SU-DHL-6 (cell line): ENCODE data around the gene M6PR.
A peak's percentile ranks its signal among the peaks of the same experiment; 100 is the strongest.

Source experiments
- H2AFZ ChIP-seq: fragments of 200-600 bp; sonication (generic); 2 replicates; pipeline ENCODE4 v1.6.1; 2014; ENCODE audit warnings: low read depth, mild to moderate bottlenecking, moderate library complexity, mixed read lengths, antibody characterized with exemption, low read length; ENCODE audit not compliant: severe bottlenecking
- H3F3A ChIP-seq: fragments of 200-600 bp; shearing (Covaris generic); 2 replicates; pipeline ENCODE4 v1.6.0; 2016; ENCODE audit warnings: antibody characterized with exemption, mild to moderate bottlenecking; ENCODE audit not compliant: insufficient read depth
- H3K27ac ChIP-seq: fragments of 200-600 bp; sonication (generic); 2 replicates; pipeline ENCODE4 v1.5.1; 2016; ENCODE audit warnings: low read depth, mild to moderate bottlenecking, low read length, moderate library complexity, mixed read lengths
- H3K27me3 ChIP-seq: fragments of 200-600 bp; sonication (generic), shearing (Covaris generic); 2 replicates; pipeline ENCODE4 v1.6.0; 2014; ENCODE audit warnings: mild to moderate bottlenecking, low read length
- H3K36me3 ChIP-seq: fragments of 200-600 bp; sonication (generic); 2 replicates; pipeline ENCODE4 v1.6.1; 2014; ENCODE audit warnings: mild to moderate bottlenecking, low read length, mixed read lengths
- H3K4me2 ChIP-seq: fragments of 300-600, 200-600 bp; shearing (Covaris generic), sonication (generic); 2 replicates; pipeline ENCODE4 v1.6.0; 2014; ENCODE audit warnings: low read length, low read depth, mild to moderate bottlenecking; ENCODE audit not compliant: poor library complexity, severe bottlenecking
- H3K4me3 ChIP-seq: fragments of 200-600 bp; sonication (generic); 2 replicates; pipeline ENCODE4 v1.5.1; 2014; ENCODE audit warnings: antibody characterized with exemption, low read length, mild to moderate bottlenecking, mixed read lengths; ENCODE audit not compliant: insufficient read depth, poor library complexity, severe bottlenecking
- H3K79me2 ChIP-seq: fragments of 200-600 bp; sonication (generic); 2 replicates; pipeline ENCODE4 v1.6.1; 2014; ENCODE audit warnings: mild to moderate bottlenecking, low read length, moderate library complexity; ENCODE audit not compliant: insufficient read depth
- H3K9ac ChIP-seq: fragments of 200-600 bp; sonication (generic); 2 replicates; pipeline ENCODE4 v1.7.0; 2014; ENCODE audit warnings: mild to moderate bottlenecking, low read length
- H3K9me2 ChIP-seq: fragments of 200-600 bp; sonication (generic); replicated peaks from 2 replicates; pipeline ENCODE4 v1.6.1; 2014; ENCODE audit warnings: low read length; ENCODE audit not compliant: insufficient read depth
- H3K9me3 ChIP-seq: fragments of 200-600 bp; sonication (generic); 2 replicates; pipeline ENCODE4 v1.6.1; 2014; ENCODE audit warnings: low read length, mixed read lengths; ENCODE audit not compliant: insufficient read depth
- H4K20me1 ChIP-seq: fragments of 200-600 bp; sonication (generic); 2 replicates; pipeline ENCODE4 v1.6.1; 2014; ENCODE audit warnings: low read depth, mild to moderate bottlenecking, antibody characterized with exemption, low read length, moderate library complexity, mixed read lengths
- EZH2phosphoT487 ChIP-seq: fragments of 200-600 bp; sonication (generic), shearing (Covaris generic); conservative IDR thresholded peaks from 2 replicates; pipeline ENCODE4 v1.6.1; 2018; ENCODE audit warnings: mild to moderate bottlenecking, antibody characterized with exemption, low read length, moderate library complexity, mixed read lengths
- TF ChIP-seq, protein P1 (sequence below): fragments of 200-600 bp; sonication (generic); IDR thresholded peaks from one replicate; pipeline ENCODE4 v1.5.1; 2017; ENCODE audit warnings: antibody characterized with exemption, mild to moderate bottlenecking, low read length, moderate library complexity; ENCODE audit not compliant: insufficient read depth, poor library complexity, severe bottlenecking

The M6PR gene

DNA sequence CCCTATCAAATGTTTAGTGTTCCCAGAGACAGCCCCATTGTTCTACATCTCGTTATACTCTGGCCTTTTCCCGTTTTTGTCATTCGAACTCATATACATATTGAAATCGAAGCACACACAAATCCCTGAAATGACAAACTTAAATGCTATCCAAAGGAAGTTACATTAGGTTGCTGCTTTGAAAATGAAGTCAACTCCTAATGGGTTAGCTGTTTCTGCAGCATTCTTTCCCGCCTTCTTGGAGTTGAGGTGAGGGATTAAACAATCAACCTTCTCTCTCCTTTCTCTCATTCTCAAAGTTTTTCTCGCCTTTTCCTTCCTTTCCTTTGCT is 35.8 kb downstream of the M6PR start:
- no peaks in the 10 kb centered on the region for H3K79me2 ChIP-seq
- H3K9me3 ChIP-seq = no peaks in the 10 kb centered on the region
- H3K9ac ChIP-seq = peak overlapping the region; percentile 57
- H3K27ac ChIP-seq = no peak overlapping the region
- TF ChIP-seq EZH2phosphoT487 = no peak
- TF ChIP-seq, protein P1, sequence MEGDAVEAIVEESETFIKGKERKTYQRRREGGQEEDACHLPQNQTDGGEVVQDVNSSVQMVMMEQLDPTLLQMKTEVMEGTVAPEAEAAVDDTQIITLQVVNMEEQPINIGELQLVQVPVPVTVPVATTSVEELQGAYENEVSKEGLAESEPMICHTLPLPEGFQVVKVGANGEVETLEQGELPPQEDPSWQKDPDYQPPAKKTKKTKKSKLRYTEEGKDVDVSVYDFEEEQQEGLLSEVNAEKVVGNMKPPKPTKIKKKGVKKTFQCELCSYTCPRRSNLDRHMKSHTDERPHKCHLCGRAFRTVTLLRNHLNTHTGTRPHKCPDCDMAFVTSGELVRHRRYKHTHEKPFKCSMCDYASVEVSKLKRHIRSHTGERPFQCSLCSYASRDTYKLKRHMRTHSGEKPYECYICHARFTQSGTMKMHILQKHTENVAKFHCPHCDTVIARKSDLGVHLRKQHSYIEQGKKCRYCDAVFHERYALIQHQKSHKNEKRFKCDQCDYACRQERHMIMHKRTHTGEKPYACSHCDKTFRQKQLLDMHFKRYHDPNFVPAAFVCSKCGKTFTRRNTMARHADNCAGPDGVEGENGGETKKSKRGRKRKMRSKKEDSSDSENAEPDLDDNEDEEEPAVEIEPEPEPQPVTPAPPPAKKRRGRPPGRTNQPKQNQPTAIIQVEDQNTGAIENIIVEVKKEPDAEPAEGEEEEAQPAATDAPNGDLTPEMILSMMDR = no peak
- H3K36me3 ChIP-seq = no peaks in the 10 kb centered on the region
- H3K9me2 ChIP-seq = no peaks in the 10 kb centered on the region
- H3K4me3 ChIP-seq = no peak overlapping the region
- no peak overlapping the region for H2AFZ ChIP-seq
- no peaks in the 10 kb centered on the region for H3K27me3 ChIP-seq
- no peaks in the 10 kb centered on the region for H4K20me1 ChIP-seq
- H3K4me2 ChIP-seq = peak overlapping the region; percentile 54
- H3F3A ChIP-seq = peaks cover 7% of the 10 kb centered on the region; the same call in 1 of the 2 replicates

DNA sequence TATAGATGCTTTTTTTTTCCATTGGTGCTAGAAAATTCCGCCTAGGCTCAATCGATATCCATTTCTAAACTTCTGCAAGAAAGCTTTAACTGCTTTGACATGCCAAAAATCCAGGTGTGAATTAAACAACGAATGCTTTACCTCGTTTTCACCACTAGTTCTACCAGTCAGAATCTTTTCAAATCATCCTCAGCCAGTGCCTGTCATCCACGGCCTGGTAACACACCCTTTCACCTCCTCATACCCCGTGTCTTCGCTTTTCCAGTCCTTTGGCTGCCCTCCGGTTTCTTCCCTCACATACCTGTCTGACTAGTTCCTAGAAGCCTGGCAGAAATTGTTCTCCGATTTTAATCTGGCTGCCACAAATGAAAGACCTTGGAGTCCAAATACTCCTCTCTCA is 36.5 kb downstream of the M6PR start:
- H3K9me3 ChIP-seq = no peaks in the 10 kb centered on the region
- H3K27me3 ChIP-seq = no peaks in the 10 kb centered on the region
- no peaks in the 10 kb centered on the region for H3K9me2 ChIP-seq
- H3K9ac ChIP-seq = no peak overlapping the region
- TF ChIP-seq EZH2phosphoT487 = no peak
- TF ChIP-seq, protein P1 = no peak
- H3K79me2 ChIP-seq = no peaks in the 10 kb centered on the region
- no peaks in the 10 kb centered on the region for H4K20me1 ChIP-seq
- H3K27ac ChIP-seq = no peak overlapping the region
- no peak overlapping the region for H2AFZ ChIP-seq
- H3K4me3 ChIP-seq = no peak overlapping the region
- H3F3A ChIP-seq = peaks cover 7% of the 10 kb centered on the region; the same call in 1 of the 2 replicates
- H3K4me2 ChIP-seq = no peak overlapping the region
- H3K36me3 ChIP-seq = no peaks in the 10 kb centered on the region

DNA sequence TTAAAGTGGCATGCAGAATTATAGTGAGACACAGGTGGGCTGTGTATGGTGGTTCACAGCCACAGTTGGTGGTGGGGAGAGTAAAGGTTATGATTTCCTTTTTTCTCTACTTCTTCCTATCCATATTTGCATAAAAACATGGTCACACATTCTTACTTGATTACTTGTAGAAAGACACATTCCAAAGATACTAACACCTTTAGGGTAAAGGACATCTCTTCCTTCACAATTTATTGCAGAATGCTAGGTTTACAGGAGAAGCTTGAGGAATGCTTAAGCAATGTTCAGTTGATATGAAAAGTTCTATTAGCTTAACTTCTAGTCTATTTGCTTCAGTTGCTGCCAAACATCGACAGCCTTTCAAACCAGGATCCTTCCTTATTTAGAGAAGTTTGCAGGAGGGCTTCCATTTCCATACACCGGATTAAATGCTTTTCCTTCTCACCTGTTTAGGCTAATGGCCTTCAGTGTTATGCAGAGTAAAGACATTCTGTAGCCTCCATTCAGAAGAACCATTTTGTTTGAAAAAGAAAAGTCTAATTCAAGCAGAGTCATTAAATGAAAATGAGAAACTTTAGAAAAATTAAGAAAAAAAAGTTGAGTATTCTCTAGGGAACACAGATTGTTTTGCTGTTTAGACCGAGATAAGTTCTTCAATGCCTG is 37.7 kb downstream of the M6PR start:
- H3K9ac ChIP-seq = no peak overlapping the region
- H3K79me2 ChIP-seq = no peaks in the 10 kb centered on the region
- H3K9me2 ChIP-seq = no peaks in the 10 kb centered on the region
- no peak overlapping the region for H3K4me3 ChIP-seq
- H3K27me3 ChIP-seq = no peaks in the 10 kb centered on the region
- H3K36me3 ChIP-seq = no peaks in the 10 kb centered on the region
- no peaks in the 10 kb centered on the region for H4K20me1 ChIP-seq
- H3K4me2 ChIP-seq = no peak overlapping the region
- H2AFZ ChIP-seq = no peak overlapping the region
- TF ChIP-seq EZH2phosphoT487 = no peak
- TF ChIP-seq, protein P1 = no peak
- peaks cover 7% of the 10 kb centered on the region; the same call in 1 of the 2 replicates for H3F3A ChIP-seq
- H3K27ac ChIP-seq = no peak overlapping the region
- no peaks in the 10 kb centered on the region for H3K9me3 ChIP-seq
